ENCODE results near the gene TIMP2.
A peak's percentile ranks its signal among the peaks of the same experiment; 100 is the strongest.

TIMP2 gene

GRCh38 chr17:78824240-78824639, 100.9 kb downstream of the TIMP2 start:
- no peak for DNase-seq (ENCODE audit: low spot score)
- Histone ChIP-seq H3K27ac (ENCODE audit: poor library complexity, severe bottlenecking) (no peak overlapping the region), H3K27me3 (ENCODE audit: insufficient read depth, poor library complexity, severe bottlenecking) (no peaks in the 10 kb centered on the region), H3K9me3 (ENCODE audit: severe bottlenecking) (no peaks in the 10 kb centered on the region), H3K4me3 (ENCODE audit: severe bottlenecking) (no peak overlapping the region), H3K36me3 (ENCODE audit: low read depth) (peaks cover 91% of the 10 kb centered on the region), H3K4me1 (ENCODE audit: insufficient read depth, poor library complexity, severe bottlenecking) (no peaks in the 10 kb centered on the region)
- TF ChIP-seq, protein P1, sequence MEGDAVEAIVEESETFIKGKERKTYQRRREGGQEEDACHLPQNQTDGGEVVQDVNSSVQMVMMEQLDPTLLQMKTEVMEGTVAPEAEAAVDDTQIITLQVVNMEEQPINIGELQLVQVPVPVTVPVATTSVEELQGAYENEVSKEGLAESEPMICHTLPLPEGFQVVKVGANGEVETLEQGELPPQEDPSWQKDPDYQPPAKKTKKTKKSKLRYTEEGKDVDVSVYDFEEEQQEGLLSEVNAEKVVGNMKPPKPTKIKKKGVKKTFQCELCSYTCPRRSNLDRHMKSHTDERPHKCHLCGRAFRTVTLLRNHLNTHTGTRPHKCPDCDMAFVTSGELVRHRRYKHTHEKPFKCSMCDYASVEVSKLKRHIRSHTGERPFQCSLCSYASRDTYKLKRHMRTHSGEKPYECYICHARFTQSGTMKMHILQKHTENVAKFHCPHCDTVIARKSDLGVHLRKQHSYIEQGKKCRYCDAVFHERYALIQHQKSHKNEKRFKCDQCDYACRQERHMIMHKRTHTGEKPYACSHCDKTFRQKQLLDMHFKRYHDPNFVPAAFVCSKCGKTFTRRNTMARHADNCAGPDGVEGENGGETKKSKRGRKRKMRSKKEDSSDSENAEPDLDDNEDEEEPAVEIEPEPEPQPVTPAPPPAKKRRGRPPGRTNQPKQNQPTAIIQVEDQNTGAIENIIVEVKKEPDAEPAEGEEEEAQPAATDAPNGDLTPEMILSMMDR (IDR thresholded peaks at IDR 0.05; ENCODE audit: poor library complexity, severe bottlenecking): no peak
- ATAC-seq (ENCODE audit: low read depth): no peak

GRCh38 chr17:78823282-78824046, 101.7 kb downstream of the TIMP2 start:
- no peak for ATAC-seq (ENCODE audit: low read depth)
- H3K27ac ChIP-seq (ENCODE audit: poor library complexity, severe bottlenecking): no peak overlapping the region
- no peak overlapping the region for H3K4me3 ChIP-seq (ENCODE audit: severe bottlenecking)

DNA sequence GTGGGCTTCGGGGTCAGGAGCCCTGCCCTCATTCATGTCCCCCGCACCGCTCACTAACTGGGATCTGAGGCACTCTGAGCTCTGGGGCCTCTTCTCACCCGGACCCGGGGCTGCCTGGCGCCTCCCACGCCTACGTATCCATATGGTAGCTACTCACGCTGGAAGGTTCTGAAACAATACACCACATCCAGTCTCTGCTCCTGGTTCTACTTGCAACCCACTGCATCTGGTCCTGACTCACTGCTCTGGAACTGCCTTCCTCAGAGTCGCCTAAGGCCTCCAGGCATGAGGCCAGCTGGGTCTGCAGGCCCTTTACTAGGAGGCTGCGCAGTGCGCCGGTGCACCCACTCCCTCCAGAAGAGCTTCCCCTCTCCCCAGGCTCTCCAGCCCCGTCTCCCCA, 102.6 kb downstream of the TIMP2 start:
- Histone ChIP-seq H3K27ac (ENCODE audit: poor library complexity, severe bottlenecking) (no peak overlapping the region), H3K4me3 (ENCODE audit: severe bottlenecking) (no peak overlapping the region), H3K9me3 (ENCODE audit: severe bottlenecking) (no peaks in the 10 kb centered on the region), H3K36me3 (ENCODE audit: low read depth) (peaks cover 91% of the 10 kb centered on the region), H3K4me1 (ENCODE audit: insufficient read depth, poor library complexity, severe bottlenecking) (no peaks in the 10 kb centered on the region), H3K27me3 (ENCODE audit: insufficient read depth, poor library complexity, severe bottlenecking) (no peaks in the 10 kb centered on the region)
- peak; percentile 70 for ATAC-seq (ENCODE audit: low read depth)
- DNase-seq (ENCODE audit: low spot score): no peak
- TF ChIP-seq, protein P1 (IDR thresholded peaks at IDR 0.05; ENCODE audit: poor library complexity, severe bottlenecking): no peak

More at GRCh38 chr17:78823282-78824046, 101.7 kb downstream of the TIMP2 start:
- no peaks in the 10 kb centered on the region for H3K4me1 ChIP-seq (ENCODE audit: insufficient read depth, poor library complexity, severe bottlenecking)
- H3K27me3 ChIP-seq (ENCODE audit: insufficient read depth, poor library complexity, severe bottlenecking): no peaks in the 10 kb centered on the region
- DNase-seq (ENCODE audit: low spot score): no peak
- H3K9me3 ChIP-seq (ENCODE audit: severe bottlenecking): no peaks in the 10 kb centered on the region
- H3K36me3 ChIP-seq (ENCODE audit: low read depth): peaks cover 91% of the 10 kb centered on the region
- TF ChIP-seq, protein P1 (IDR thresholded peaks at IDR 0.05; ENCODE audit: poor library complexity, severe bottlenecking): no peak

GRCh38 chr17:78821961-78822360, 103.2 kb downstream of the TIMP2 start:
- Histone ChIP-seq H3K27me3 (ENCODE audit: insufficient read depth, poor library complexity, severe bottlenecking) (no peaks in the 10 kb centered on the region), H3K36me3 (ENCODE audit: low read depth) (peaks cover 92% of the 10 kb centered on the region)
- ATAC-seq (ENCODE audit: low read depth): no peak

More at GRCh38 chr17:78821961-78822360, 103.2 kb downstream of the TIMP2 start:
- H3K4me1 ChIP-seq (ENCODE audit: insufficient read depth, poor library complexity, severe bottlenecking): no peaks in the 10 kb centered on the region
- no peak overlapping the region for H3K27ac ChIP-seq (ENCODE audit: poor library complexity, severe bottlenecking)
- TF ChIP-seq, protein P1 (IDR thresholded peaks at IDR 0.05; ENCODE audit: poor library complexity, severe bottlenecking): no peak
- no peak overlapping the region for H3K4me3 ChIP-seq (ENCODE audit: severe bottlenecking)
- no peak for DNase-seq (ENCODE audit: low spot score)
- no peaks in the 10 kb centered on the region for H3K9me3 ChIP-seq (ENCODE audit: severe bottlenecking)

Data from RWPE2 (cell line).